Measurements from ENCODE around the gene GPR141.

The GPR141 gene, protein sequence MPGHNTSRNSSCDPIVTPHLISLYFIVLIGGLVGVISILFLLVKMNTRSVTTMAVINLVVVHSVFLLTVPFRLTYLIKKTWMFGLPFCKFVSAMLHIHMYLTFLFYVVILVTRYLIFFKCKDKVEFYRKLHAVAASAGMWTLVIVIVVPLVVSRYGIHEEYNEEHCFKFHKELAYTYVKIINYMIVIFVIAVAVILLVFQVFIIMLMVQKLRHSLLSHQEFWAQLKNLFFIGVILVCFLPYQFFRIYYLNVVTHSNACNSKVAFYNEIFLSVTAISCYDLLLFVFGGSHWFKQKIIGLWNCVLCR

DNA sequence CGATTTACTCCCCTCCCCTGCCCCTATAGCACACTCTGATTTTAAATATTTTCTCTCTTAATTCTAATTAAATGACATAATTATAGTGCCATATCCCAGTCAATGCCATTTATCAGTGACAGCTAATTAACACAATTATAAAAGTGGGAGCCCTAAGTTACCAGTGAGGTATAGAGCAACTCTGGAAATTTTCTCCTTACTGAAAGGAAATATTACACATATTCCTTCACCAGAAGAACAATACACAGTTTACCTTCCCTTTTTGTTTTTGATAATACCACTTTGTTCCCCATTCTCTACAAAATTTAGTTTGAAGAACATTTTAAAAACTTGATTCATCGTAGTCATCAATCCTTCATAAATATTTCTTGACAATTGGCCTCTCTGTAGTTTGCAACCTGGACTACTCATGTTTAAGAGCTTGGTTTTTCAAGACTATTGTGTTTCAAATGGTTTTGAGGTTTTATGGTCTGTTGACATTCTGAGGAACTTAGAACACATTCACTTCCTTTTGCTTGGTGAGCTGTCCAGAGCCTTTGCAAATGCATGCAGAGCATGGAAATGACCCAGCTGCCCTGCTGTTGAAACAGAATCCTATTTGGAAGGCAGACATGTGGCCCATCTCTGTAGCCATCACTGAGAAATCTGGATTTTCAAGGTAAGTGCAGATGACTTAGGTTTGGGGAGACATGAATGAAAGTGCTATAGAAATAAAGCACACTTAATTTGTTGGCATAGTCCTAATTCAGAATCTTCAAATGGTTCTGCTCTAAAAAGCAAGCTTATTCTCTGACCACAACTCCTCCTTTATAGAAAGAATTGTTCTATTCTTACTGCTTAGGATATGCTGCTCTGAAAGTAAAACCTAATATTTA lies at the start of gene GPR141:
TSS of gene GPR141 (plus strand) at position 521 of the 875 bp plus-strand sequence. CDS start 56,628 bp downstream, outside the sequence.
- TF ChIP-seq POLR2A (IDR thresholded peaks at IDR 0.05; ENCODE audit: low read length) (no peak), GATA1 (IDR thresholded peaks at IDR 0.05; ENCODE audit: low read depth, low read length) (no peak)
- DNase-seq = no peak

DNA sequence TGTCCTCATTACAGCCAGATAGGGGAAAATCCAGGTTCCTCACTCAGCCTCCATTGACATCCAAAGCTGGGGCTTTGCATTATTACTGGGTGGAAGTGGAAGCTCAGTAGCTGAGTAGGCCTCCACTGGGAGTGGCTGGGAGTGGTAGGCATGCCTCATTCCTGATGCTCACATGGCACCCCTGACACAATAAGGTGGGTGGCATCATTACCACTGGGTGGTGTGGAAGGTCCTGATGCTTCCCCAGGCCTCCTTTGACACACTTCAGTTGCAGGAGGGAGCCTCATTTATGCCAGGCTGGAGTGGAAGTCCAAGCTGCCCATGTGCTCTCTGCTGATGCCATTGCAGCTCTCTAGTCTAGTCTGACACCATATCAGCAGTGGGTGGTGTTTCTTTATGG lies 48.2 kb upstream of the GPR141 start:
- DNase-seq = no peak
- TF ChIP-seq POLR2A (IDR thresholded peaks at IDR 0.05; ENCODE audit: low read length) = no peak
- TF ChIP-seq GATA1 (IDR thresholded peaks at IDR 0.05; ENCODE audit: low read depth, low read length) = no peak

DNA sequence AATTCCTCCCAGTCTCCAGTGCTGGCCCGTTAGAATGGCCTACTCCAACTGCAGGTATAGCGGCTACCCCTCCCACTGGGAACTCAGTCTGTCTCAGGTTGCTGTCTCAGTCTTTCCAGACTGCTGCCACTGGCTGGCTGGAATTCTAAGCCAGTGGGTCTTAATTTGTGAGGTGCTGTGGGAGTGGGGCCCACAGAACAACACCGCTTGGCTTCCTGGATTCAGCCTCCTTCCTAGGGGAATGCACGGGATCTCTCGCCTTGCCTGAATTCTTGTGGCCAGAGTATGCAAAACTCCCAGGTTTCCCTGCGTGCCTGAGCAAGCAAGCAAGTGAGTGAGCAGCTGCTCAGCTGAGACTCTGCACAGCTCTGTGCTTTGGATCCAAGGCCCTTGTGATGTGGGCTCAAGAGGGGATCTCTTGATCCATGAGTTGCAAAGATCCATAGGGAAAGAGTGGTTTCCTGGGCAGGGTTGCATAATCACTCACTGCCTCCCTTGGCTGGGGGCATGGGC lies 41.5 kb upstream of the GPR141 start:
- TF ChIP-seq GATA1 (IDR thresholded peaks at IDR 0.05; ENCODE audit: low read depth, low read length) = no peak
- no peak for DNase-seq

DNA sequence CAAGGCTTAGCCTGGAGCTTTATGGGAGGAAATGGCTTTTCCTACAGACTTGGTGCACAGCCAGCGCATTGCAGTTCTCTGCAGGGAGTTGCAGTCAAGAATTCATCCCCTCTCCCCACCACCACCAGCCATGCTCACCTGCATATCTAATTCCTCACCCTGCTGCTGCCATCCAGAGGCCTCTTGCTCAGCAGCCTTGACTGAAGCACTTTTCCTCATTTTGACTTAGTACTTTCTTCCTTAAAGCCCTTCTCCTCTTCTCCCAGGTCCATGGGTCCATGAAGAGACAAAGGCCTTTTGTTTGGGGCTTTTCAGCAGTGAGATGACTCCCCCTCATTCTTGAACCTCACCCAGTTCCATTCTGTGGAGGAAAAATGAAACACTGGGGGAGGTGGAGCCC lies 39.7 kb upstream of the GPR141 start:
- TF ChIP-seq GATA1 (IDR thresholded peaks at IDR 0.05; ENCODE audit: low read depth, low read length) (no peak), POLR2A (IDR thresholded peaks at IDR 0.05; ENCODE audit: low read length) (no peak)
- peak; percentile 3 to 4 for DNase-seq

DNA sequence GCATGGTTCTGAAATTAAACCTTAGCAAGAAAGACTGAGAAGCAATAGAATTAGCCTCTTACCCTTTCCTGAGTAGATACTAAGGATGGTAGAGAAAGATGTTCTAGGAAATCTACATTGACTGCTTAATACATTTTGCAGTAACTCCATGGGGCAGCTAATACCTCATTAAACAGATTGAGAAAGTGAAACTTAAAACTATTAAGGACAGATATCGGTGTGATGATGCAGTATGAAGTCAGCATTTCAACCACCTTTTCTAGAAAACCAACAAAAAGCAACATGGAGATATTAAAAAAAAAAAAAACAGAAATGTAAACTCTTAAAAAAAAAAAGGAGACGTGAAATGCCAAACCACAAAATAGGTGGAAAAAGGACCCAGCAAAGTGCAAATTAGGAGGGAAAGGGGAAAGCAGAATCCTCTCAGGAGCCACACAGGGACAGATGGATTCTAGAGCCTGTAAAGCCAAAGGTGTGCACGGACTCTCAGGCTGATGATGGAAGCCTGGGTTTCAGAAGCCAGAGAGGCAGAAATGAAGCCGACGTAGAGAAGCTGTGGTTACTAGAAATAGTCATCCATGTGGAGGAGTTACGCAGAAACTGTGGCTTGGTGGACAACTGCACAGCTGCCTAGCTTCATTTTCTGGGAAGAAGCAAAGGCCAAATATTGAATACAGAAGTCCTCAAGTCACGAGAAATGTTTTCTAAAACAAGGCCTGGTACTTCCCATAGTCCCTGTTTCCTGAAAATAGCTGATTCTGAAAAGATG lies 38.1 kb upstream of the GPR141 start:
- TF ChIP-seq GATA1 (IDR thresholded peaks at IDR 0.05; ENCODE audit: low read depth, low read length) = no peak

DNA sequence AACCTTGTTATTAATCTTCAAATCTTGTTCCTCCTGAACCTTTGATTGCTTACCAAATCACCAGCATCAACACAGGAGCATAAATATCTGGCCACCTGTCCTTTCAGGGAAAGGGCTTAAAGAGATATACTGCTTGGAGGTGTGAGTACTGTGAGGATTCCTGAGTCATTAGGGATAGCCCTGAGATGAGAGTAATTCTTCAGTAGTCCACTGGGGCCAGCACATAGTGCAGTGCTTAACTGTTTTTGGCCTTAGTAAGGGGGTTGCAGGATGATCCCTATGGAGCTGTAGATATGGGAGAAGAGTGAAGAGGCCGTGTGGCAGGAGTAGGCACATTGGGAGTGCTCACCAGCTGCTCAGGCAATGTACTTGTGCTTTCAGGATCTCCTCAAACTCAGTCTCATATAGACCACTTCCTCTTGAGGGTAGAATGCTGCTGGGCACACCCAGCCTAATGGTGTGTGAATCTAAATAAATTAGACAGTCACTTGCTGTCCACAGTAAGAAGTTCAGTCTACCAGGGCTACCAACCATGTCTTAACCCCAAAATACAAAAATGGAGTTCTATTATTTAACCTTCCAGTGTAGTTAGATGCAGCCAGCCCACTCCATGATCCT lies 26.5 kb upstream of the GPR141 start:
- no peak for DNase-seq
- no peak for TF ChIP-seq GATA1 (IDR thresholded peaks at IDR 0.05; ENCODE audit: low read depth, low read length)
- TF ChIP-seq POLR2A (IDR thresholded peaks at IDR 0.05; ENCODE audit: low read length) = no peak

More for the DNA sequence above, 38.1 kb upstream of the GPR141 start:
- peak in 1 of 2 experiments; percentile 22 for DNase-seq

DNA sequence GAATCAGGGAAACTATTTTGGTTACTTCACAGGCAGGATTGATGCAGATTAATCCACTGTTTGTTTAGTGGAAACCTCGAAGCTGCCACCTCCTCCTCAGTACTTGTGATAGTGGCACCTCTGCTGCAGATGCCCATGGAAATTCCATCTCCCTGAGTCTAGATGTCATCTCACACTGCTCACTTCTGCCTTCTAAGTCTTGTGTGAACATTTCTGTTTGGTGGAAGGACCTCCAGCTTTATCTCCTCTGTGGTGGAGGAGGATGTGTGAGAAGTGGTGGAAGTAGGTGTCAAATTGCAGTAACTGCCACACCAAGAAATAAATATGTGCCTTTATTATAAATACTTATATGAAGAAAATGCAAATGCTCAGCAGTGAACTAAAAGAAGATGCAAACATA lies 25.8 kb upstream of the GPR141 start:
- TF ChIP-seq POLR2A (IDR thresholded peaks at IDR 0.05; ENCODE audit: low read length) = no peak
- no peak for TF ChIP-seq GATA1 (IDR thresholded peaks at IDR 0.05; ENCODE audit: low read depth, low read length)
- DNase-seq = no peak

DNA sequence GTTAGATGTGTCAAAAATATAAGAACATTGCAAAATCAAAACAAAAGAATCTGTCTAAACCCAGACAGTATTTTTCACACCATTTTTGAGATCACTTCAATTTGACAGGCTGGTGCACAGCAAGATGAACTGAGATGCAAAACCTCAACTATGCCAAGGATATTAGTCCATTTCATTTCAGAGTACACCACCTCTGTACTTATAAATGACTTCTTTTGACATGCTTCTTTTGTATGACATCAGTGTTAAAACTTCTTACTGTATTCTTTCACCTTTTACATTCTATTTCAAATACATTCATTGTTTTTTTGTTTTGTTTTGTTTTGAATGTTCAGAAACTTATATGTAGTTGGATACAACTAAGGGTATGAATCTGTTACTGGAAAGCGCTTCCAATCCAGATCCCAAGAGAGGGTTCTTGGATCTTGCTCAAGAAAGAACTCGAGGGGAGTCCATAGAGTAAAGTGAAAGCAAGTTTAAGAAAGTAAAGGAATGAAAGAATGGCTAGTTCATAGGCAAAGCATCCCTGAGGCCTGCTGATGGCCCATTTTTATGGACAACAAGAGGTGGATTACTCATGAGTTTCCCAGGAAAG lies 23.5 kb upstream of the GPR141 start:
- TF ChIP-seq POLR2A (IDR thresholded peaks at IDR 0.05; ENCODE audit: low read length) (no peak), GATA1 (IDR thresholded peaks at IDR 0.05; ENCODE audit: low read depth, low read length) (no peak)
- no peak for DNase-seq

DNA sequence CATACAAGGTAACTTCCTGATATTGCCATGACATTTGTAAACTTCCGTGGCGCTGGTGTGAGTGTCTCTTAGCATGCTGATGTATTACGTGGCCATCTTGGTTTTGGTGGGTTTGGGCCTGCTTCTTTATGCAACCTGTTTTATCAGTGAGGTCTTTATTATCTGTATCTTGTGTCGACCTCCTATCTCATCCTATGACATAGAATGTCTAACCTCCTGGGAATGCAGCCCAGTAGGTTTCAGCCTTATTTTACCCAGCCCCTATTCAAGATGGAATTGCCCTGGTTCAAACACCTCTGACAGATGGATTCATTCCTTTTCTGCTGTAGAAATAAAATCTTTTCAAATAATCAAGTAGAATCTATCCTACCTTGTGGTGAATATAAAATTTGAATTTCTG lies 23.0 kb upstream of the GPR141 start:
- no peak for DNase-seq
- TF ChIP-seq GATA1 (IDR thresholded peaks at IDR 0.05; ENCODE audit: low read depth, low read length) (no peak), POLR2A (IDR thresholded peaks at IDR 0.05; ENCODE audit: low read length) (no peak)

DNA sequence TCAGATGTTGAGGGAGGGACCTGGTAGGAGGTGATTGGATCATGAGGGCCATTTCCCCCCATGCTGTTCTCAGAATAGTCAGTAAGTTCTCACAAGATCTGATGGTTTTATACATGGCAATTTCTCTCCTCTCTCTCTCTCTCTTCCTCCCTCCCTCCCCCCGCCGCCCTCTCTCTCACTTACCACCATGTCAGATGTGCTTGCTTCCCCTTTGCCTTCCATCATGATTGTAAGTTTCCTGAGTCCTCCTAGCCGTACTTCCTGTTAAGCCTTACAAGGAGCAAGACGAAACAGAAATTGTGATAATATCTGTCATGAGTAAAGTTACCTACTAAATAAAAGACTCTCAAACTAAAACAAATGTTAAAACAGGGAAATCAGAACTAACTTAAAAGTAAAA lies 19.9 kb upstream of the GPR141 start:
- DNase-seq = no peak

DNA sequence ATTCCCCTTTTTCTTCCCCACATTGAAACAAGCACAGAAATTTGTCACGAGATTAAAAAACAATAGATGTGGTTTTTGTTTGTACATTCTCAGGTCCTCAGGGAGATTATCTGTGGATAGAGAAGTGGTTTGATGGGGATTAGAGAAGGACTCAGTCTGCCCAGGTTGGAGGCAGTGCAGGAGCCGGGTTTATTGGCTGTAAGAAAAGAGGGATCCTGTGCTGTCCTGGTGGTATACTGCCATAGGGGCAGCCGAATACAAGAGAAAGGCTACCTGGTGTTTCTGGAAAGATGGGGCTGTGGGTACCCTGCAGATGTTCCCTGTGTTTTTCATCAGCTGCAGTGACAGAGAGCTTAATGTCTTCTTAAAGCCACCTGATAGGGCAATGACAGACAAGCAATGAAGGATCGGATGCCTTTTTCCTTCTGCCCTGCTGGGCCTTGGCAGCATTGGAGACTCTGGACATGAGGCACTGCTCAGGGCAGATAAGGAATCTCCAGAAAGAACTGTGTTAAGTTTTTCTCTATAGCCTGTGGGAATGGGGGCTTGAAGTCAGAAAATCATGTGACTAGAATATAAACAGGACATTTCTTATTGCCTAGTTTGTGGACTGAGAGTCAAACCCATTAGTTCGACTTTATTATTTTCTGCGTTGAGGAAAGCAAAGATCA lies 18.1 kb upstream of the GPR141 start:
- DNase-seq = no peak
- TF ChIP-seq POLR2A (IDR thresholded peaks at IDR 0.05; ENCODE audit: low read length) = no peak
- TF ChIP-seq GATA1 (IDR thresholded peaks at IDR 0.05; ENCODE audit: low read depth, low read length) = no peak

More for the DNA sequence above, 19.9 kb upstream of the GPR141 start:
- TF ChIP-seq GATA1 (IDR thresholded peaks at IDR 0.05; ENCODE audit: low read depth, low read length) (no peak), POLR2A (IDR thresholded peaks at IDR 0.05; ENCODE audit: low read length) (no peak)

DNA sequence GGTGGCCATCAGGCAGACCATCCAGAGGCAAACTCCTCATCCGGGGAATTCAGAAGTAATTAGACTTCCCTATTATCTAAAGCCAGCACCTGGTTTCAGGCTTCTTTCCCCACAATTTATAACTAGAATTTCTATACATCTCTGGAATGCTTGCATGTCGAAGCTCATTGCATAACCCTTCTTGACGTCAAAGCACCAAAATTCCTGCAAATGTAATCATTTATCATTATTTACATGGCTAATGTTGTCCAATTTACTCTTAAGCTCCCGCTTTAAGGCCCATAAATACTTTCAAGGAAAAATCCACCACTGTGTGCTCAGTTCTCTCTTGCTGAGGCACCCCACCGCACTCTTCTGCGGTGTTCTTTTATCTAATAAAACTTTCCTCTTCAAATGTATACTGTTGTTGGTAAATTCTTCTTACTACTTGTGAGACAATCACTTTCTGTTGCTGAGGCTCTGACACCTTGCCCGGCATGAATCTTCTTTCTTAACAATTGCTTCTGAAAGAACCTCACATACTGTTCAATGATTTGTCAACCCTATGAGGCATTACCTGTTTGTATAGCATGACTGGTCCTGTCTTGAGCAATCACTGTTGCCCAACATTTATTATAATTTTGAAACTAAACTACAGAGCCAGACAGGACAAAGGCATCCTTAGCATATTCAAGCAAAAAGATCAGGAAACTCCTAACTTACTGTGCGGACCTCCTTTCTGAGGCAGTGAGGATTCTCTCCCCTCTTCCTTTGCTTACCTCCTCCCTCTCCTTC lies 17.4 kb upstream of the GPR141 start:
- no peak for TF ChIP-seq GATA1 (IDR thresholded peaks at IDR 0.05; ENCODE audit: low read depth, low read length)
- TF ChIP-seq POLR2A (IDR thresholded peaks at IDR 0.05; ENCODE audit: low read length) = no peak
- DNase-seq = no peak

Measured in erythroblast (primary cell).